Measurements from ENCODE around the gene CTTN. TPM values are rescaled to one million over a fixed set of nuclear protein-coding genes. Genes with fewer than 3 reads are reported as not detected.

Gene CTTN
- total RNA-seq (2022; extraction: Qiagen RNA extraction; ENCODE audit: low read depth), result 209 to 215 TPM (median 213 TPM) in 5 replicates

GRCh38 chr11:70397983-70398833, at the start of gene CTTN:
TSS of gene CTTN (plus strand) at chr11:70398529. CDS start at chr11:70407298, 8,769 bp downstream.

Other genes with a start within 250 kb of the CTTN start
- gene FADD, start 195.2 kb upstream of the CTTN start, total RNA-seq (2022; extraction: Qiagen RNA extraction; ENCODE audit: low read depth), result 64.9 to 76.0 TPM (median 71.9 TPM) in 5 replicates
- 26.4 to 32.4 TPM (median 28.5 TPM) in 5 replicates for gene PPFIA1, start 127.8 kb upstream of the CTTN start, total RNA-seq (2022; extraction: Qiagen RNA extraction; ENCODE audit: low read depth)

All from A549 treated with GW870086 at 1 μM for 4 hours (cell line).